ENCODE data around the gene RNF213.

DNA sequence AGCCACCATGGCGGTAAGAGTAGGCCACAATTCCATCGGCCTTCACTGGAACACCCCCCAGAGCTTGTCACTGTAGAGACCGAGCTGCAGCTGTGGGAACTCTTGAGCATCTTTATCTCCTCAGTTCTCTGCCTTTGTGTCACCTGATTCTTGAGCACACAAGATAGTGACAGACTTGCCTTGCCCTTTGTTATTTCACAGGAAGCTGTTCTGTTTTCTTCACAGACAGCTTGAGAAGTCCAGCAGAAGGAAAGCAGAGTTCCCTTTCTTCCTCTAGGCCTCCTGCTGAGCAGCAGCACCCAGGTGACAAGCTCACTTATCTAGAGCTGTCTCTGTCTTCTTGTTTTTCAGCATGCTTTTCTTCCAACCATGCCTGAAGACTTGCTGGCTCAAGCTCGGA is 115.9 kb downstream of the RNF213 start:
- TF ChIP-seq, protein P1, sequence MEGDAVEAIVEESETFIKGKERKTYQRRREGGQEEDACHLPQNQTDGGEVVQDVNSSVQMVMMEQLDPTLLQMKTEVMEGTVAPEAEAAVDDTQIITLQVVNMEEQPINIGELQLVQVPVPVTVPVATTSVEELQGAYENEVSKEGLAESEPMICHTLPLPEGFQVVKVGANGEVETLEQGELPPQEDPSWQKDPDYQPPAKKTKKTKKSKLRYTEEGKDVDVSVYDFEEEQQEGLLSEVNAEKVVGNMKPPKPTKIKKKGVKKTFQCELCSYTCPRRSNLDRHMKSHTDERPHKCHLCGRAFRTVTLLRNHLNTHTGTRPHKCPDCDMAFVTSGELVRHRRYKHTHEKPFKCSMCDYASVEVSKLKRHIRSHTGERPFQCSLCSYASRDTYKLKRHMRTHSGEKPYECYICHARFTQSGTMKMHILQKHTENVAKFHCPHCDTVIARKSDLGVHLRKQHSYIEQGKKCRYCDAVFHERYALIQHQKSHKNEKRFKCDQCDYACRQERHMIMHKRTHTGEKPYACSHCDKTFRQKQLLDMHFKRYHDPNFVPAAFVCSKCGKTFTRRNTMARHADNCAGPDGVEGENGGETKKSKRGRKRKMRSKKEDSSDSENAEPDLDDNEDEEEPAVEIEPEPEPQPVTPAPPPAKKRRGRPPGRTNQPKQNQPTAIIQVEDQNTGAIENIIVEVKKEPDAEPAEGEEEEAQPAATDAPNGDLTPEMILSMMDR (IDR thresholded peaks at IDR 0.05; ENCODE audit: insufficient read depth, low read length, poor library complexity, severe bottlenecking): no peak
- TF ChIP-seq EZH2phosphoT487 (conservative IDR thresholded peaks at IDR 0.05; ENCODE audit: low read length): no peak

Measured in SU-DHL-6 (cell line).